ENCODE data around the gene MRPL38.

DNA sequence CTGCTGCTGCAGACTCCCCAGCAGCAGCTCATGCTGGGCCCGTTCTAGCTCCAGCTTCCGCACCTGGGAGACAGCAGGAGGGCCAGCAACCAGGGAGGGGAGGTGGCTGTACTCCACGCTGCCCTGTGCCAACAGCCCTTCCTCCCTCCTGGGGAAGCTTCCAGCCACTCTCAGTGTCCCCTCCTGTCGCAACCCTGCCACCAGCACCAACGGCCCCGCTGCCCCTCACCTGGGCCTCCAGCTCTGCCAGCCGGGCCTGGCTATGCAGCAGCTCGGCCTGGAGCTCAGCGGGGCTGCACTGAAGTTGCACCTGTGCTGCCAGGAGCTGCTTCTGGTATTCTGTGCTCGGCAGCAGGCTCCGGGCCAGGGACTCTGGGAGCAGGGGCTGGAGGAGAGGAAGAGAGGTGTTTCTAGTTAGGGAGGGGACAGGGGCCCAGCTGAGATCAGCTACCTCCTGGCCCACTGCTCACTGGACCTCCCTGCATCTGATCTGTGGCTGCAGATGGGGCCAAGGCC is 15.4 kb upstream of the MRPL38 start:
- no peak for TF ChIP-seq POLR2A (IDR thresholded peaks at IDR 0.05; ENCODE audit: low read length)
- TF ChIP-seq GATA1 (IDR thresholded peaks at IDR 0.05; ENCODE audit: low read depth, low read length), result no peak

Measured in erythroblast (primary cell).